OCI-LY1 (cell line): Measurements from ENCODE around the gene PRKG1.

Experiments used
- H2AFZ ChIP-seq: fragments of 200-600 bp; sonication (generic), shearing (Covaris generic); 2 replicates; pipeline ENCODE4 v1.6.0; 2014; ENCODE audit warnings: antibody characterized with exemption, mild to moderate bottlenecking, low read length
- H3F3A ChIP-seq: fragments of 200-600 bp; sonication (generic), shearing (Covaris generic); 2 replicates; pipeline ENCODE4 v1.6.0; 2014; ENCODE audit warnings: mild to moderate bottlenecking, antibody characterized with exemption, low read length, moderate library complexity; ENCODE audit not compliant: insufficient read depth
- H3K27ac ChIP-seq: fragments of 200-600 bp; sonication (generic); 2 replicates; pipeline ENCODE4 v1.5.1; 2014; ENCODE audit warnings: low read length, mixed run types, mild to moderate bottlenecking, low read depth; ENCODE audit not compliant: poor library complexity, severe bottlenecking
- H3K27me3 ChIP-seq: fragments of 200-600 bp; sonication (generic); 2 replicates; pipeline ENCODE4 v1.6.0; 2014; ENCODE audit warnings: antibody characterized with exemption, mild to moderate bottlenecking, low read length, moderate library complexity; ENCODE audit not compliant: insufficient read depth
- H3K36me3 ChIP-seq: fragments of 200-600 bp; sonication (generic); 2 replicates; pipeline ENCODE4 v1.6.1; 2014; ENCODE audit warnings: mild to moderate bottlenecking, antibody characterized with exemption, low read length, moderate library complexity, mixed read lengths; ENCODE audit not compliant: insufficient read depth
- H3K4me1 ChIP-seq: fragments of 200-600 bp; sonication (generic); 2 replicates; pipeline ENCODE4 v1.5.1; 2014; ENCODE audit warnings: mild to moderate bottlenecking, low read length, moderate library complexity; ENCODE audit not compliant: insufficient read depth, severe bottlenecking
- H3K4me2 ChIP-seq: fragments of 200-600 bp; sonication (generic), shearing (Covaris generic); 2 replicates; pipeline ENCODE4 v1.6.1; 2014; ENCODE audit warnings: low read length
- H3K4me3 ChIP-seq: fragments of 200-600 bp; sonication (generic); 2 replicates; pipeline ENCODE4 v1.5.1; 2014; ENCODE audit warnings: low read length, low read depth, mild to moderate bottlenecking, mixed read lengths; ENCODE audit not compliant: poor library complexity, severe bottlenecking
- H3K79me2 ChIP-seq: fragments of 200-600 bp; shearing (Covaris generic); 2 replicates; pipeline ENCODE4 v1.6.1; 2016; ENCODE audit warnings: mixed run types, low read length, mixed read lengths; ENCODE audit not compliant: insufficient read depth
- H3K9ac ChIP-seq: fragments of 200-600 bp; sonication (generic), shearing (Covaris generic); 2 replicates; pipeline ENCODE4 v1.6.1; 2014; ENCODE audit warnings: mild to moderate bottlenecking, low read length, mixed read lengths
- H3K9me2 ChIP-seq: fragments of 200-600 bp; sonication (generic), shearing (Covaris generic); 2 replicates; pipeline ENCODE4 v1.6.1; 2014; ENCODE audit warnings: low read depth, mild to moderate bottlenecking, low read length, mixed read lengths
- H3K9me3 ChIP-seq: fragments of 200-600 bp; shearing (Covaris generic); 2 replicates; pipeline ENCODE4 v1.6.1; 2014; ENCODE audit warnings: low read length, mixed read lengths
- H4K20me1 ChIP-seq: fragments of 200-600 bp; sonication (generic), shearing (Covaris generic); 2 replicates; pipeline ENCODE4 v1.6.0; 2016; ENCODE audit warnings: mild to moderate bottlenecking, low read length; ENCODE audit not compliant: insufficient read depth
- CTCF ChIP-seq: fragments of 200-600 bp; sonication (generic), shearing (Covaris generic); IDR thresholded peaks from 2 replicates; pipeline ENCODE4 v1.5.1; 2017; ENCODE audit warnings: mild to moderate bottlenecking, antibody characterized with exemption, low read length, moderate library complexity, mixed read lengths
- EZH2 ChIP-seq: fragments of 200-600 bp; sonication (generic), shearing (Covaris generic); IDR thresholded peaks from 2 replicates; pipeline ENCODE4 v1.8.0; 2017; ENCODE audit warnings: borderline replicate concordance, mixed run types, mild to moderate bottlenecking, antibody characterized with exemption, low read length, moderate library complexity, mixed read lengths

Gene PRKG1

DNA sequence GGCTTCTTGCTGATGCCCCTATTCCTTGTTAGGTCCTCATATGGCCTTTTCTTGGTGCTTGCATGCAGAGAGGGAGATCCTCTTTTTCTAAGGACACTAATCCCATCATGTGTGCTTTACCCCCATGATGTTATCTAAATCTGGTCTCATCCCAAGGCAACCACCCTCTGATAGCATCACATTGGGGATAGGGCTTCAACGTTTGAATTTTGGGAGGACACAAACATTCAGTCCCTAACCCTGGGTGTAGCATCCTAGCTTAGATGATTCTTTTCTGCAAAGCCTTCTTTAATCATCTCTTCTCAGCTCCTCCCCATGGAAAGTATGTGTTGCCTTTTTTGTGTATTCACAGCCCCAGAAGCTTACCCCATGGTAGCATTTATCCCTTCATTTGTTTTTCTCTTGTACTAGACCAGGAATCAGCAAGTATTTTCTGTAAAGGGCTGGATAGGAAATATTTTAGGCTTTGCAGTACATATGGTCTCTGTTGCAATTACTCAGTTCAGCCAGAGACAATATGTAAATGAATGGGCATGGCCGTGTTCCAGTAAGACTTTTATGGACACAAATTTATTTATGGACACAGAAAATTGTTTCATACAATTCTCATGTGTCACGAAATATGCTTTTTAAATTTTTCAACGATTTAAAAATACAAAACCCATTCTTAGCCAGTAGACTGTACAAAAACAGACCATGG lies 726.6 kb downstream of the PRKG1 start:
- Histone ChIP-seq H3K79me2 (no peaks in the 10 kb centered on the region), H3K9me2 (no peaks in the 10 kb centered on the region), H3F3A (no peaks in the 10 kb centered on the region), H3K27ac (no peak overlapping the region), H3K4me1 (no peaks in the 10 kb centered on the region), H3K27me3 (no peaks in the 10 kb centered on the region), H3K9ac (no peak overlapping the region), H3K9me3 (no peaks in the 10 kb centered on the region), H3K4me2 (no peak overlapping the region), H3K36me3 (no peaks in the 10 kb centered on the region), H4K20me1 (no peaks in the 10 kb centered on the region), H2AFZ (no peak overlapping the region), H3K4me3 (no peak overlapping the region)
- TF ChIP-seq CTCF = no peak
- TF ChIP-seq EZH2 = no peak

DNA sequence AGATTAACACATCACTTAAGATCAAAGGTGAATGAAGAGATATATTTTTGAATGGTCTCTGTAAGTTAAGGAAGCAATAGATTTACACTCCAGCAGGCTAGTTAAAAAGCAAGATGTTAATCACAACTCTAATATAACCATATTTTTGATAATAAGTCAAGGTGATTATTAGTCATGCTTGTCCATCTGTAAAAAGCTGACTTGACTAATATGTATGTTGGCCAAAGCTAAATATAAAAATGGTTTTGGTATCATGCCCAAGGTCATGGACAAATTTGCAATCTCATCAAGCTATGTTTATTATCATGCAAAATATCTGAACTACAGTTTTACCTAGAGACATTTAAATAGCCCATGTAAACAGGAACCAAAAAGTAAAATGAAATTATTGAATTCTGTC lies 727.7 kb downstream of the PRKG1 start:
- Histone ChIP-seq H3F3A (no peaks in the 10 kb centered on the region), H3K4me3 (no peak overlapping the region), H2AFZ (no peak overlapping the region), H3K9me2 (no peaks in the 10 kb centered on the region), H3K9ac (no peak overlapping the region), H4K20me1 (no peaks in the 10 kb centered on the region), H3K9me3 (no peaks in the 10 kb centered on the region), H3K4me2 (no peak overlapping the region), H3K27ac (no peak overlapping the region), H3K4me1 (no peaks in the 10 kb centered on the region), H3K27me3 (no peaks in the 10 kb centered on the region), H3K79me2 (no peaks in the 10 kb centered on the region), H3K36me3 (no peaks in the 10 kb centered on the region)
- TF ChIP-seq CTCF = no peak
- no peak for TF ChIP-seq EZH2

DNA sequence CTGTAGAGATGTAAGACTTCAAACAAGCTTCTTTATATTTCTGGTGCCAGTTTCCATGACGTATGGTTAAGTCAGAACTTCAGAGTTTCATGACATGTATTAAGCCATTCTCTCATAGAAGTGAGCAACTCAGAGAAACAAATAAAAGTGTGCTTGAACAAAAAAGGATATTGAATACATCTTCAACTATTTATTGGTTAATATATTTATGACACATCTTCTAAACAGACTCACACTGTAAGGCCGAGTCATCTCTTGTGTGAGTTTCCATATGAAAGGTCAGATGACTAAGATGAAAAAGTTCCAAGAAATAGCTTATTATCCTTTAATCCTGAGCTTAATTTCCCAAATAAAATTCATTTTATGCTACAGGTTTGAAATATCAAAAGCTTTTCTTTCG lies 730.6 kb downstream of the PRKG1 start:
- no peak overlapping the region for H3K9ac ChIP-seq
- no peaks in the 10 kb centered on the region for H3K79me2 ChIP-seq
- no peak overlapping the region for H2AFZ ChIP-seq
- no peaks in the 10 kb centered on the region for H3K4me1 ChIP-seq
- no peaks in the 10 kb centered on the region for H3K36me3 ChIP-seq
- no peaks in the 10 kb centered on the region for H3F3A ChIP-seq
- H3K27ac ChIP-seq = no peak overlapping the region
- H3K9me2 ChIP-seq = no peaks in the 10 kb centered on the region
- H3K27me3 ChIP-seq = no peaks in the 10 kb centered on the region
- no peak overlapping the region for H3K4me2 ChIP-seq
- no peak overlapping the region for H3K4me3 ChIP-seq
- TF ChIP-seq CTCF (no peak), EZH2 (no peak)
- no peaks in the 10 kb centered on the region for H4K20me1 ChIP-seq
- H3K9me3 ChIP-seq = no peaks in the 10 kb centered on the region
